IMR-90 (cell line): ENCODE data around the gene CCDC88B. TPM values are rescaled to one million over a fixed set of nuclear protein-coding genes. Genes with fewer than 3 reads are reported as not detected.
A peak's percentile ranks its signal among the peaks of the same experiment; 100 is the strongest.

ENCODE experiments used
- ATAC-seq: fragments of 200-7000 bp; cut with Tn5 transposase; 2 replicates; pipeline ENCODE4 v1.9.1; 2020; ENCODE audit warnings: low read depth, mild to moderate bottlenecking, moderate library complexity
- BruUV-seq: library from RNA; stranded (reverse); fragments of 400-500 nt; replicated peaks from 2 replicates; lab custom pipeline; 2021; lab: Mats Ljungman, UMichigan
- CTCF ChIA-PET: fragments of 300-600 bp; formaldehyde crosslinking; extraction: SDS; loops from one replicate; lab custom pipeline; 2021; ENCODE audit warnings: antibody characterized with exemption; lab: Yijun Ruan, JAX
- POLR2A ChIA-PET: fragments of 300-600 bp; sonication (Branson Sonifier 250); formaldehyde crosslinking; loops from one replicate; lab custom pipeline; 2022; ENCODE audit warnings: antibody characterized with exemption; ENCODE audit not compliant: unreplicated experiment; lab: Charles Lee
- DNase-seq: peaks from one replicate; pipeline ENCODE4 v3.0.0; 2013
- H2AFZ ChIP-seq: replicated peaks from 2 replicates; pipeline ENCODE3; 2013; ENCODE audit warnings: low read length, mild to moderate bottlenecking; ENCODE audit not compliant: poor library complexity
- H2AK5ac ChIP-seq: 2 replicates; pipeline ENCODE4 v1.6.1; 2013; ENCODE audit warnings: low read depth, low read length, inconsistent platforms
- H2AK9ac ChIP-seq: replicated peaks from 2 replicates; pipeline ENCODE3; 2013; ENCODE audit warnings: mild to moderate bottlenecking, low read depth, low read length, moderate library complexity; ENCODE audit not compliant: poor library complexity
- H2BK120ac ChIP-seq: 2 replicates; pipeline ENCODE4 v1.6.1; 2013; ENCODE audit warnings: low read depth, low read length, inconsistent platforms
- H2BK15ac ChIP-seq: 3 replicates; pipeline ENCODE4 v1.6.1; 2013; ENCODE audit warnings: low read depth, low read length, inconsistent platforms
- H2BK20ac ChIP-seq: 2 replicates; pipeline ENCODE4 v1.6.1; 2013; ENCODE audit warnings: low read depth, mild to moderate bottlenecking, inconsistent platforms, low read length, moderate library complexity
- H2BK5ac ChIP-seq: 2 replicates; pipeline ENCODE4 v1.6.1; 2013; ENCODE audit warnings: mild to moderate bottlenecking, low read depth, low read length, inconsistent platforms; ENCODE audit not compliant: poor library complexity, severe bottlenecking
- H3K14ac ChIP-seq: replicated peaks from 2 replicates; pipeline ENCODE4 v1.6.1; 2013; ENCODE audit warnings: low read depth, low read length, inconsistent platforms
- H3K18ac ChIP-seq: 2 replicates; pipeline ENCODE4 v1.6.1; 2013; ENCODE audit warnings: low read depth, low read length, control low read depth
- H3K23ac ChIP-seq: 2 replicates; pipeline ENCODE4 v1.6.1; 2013; ENCODE audit warnings: low read depth, low read length, inconsistent platforms
- H3K27ac ChIP-seq: 2 replicates; pipeline ENCODE4 v1.5.1; 2013; ENCODE audit warnings: mild to moderate bottlenecking, control low read depth, low read length; ENCODE audit not compliant: insufficient read depth
- H3K27me3 ChIP-seq: 2 replicates; pipeline ENCODE4 v1.6.1; 2013; ENCODE audit warnings: low read length; ENCODE audit not compliant: control insufficient read depth, insufficient read depth
- H3K36me3 ChIP-seq: 2 replicates; pipeline ENCODE4 v1.6.1; 2013; ENCODE audit warnings: low read length, mixed read lengths; ENCODE audit not compliant: control insufficient read depth, insufficient read depth
- H3K4ac ChIP-seq: 2 replicates; pipeline ENCODE4 v1.6.1; 2013; ENCODE audit warnings: low read depth, low read length, inconsistent platforms
- H3K4me1 ChIP-seq: 2 replicates; pipeline ENCODE4 v1.6.1; 2013; ENCODE audit warnings: low read length, mixed read lengths; ENCODE audit not compliant: control insufficient read depth, insufficient read depth
- H3K4me2 ChIP-seq: 2 replicates; pipeline ENCODE4 v1.6.1; 2013; ENCODE audit warnings: low read depth, mild to moderate bottlenecking, control low read depth, low read length, moderate library complexity
- H3K4me3 ChIP-seq: 2 replicates; pipeline ENCODE4 v1.5.1; 2013; ENCODE audit warnings: low read depth, mild to moderate bottlenecking, control low read depth, low read length, moderate library complexity; ENCODE audit not compliant: insufficient read depth
- H3K56ac ChIP-seq: 2 replicates; pipeline ENCODE4 v1.6.1; 2013; ENCODE audit warnings: low read length, inconsistent platforms; ENCODE audit not compliant: insufficient read depth; ENCODE audit errors: extremely low read depth
- H3K79me1 ChIP-seq, 2 experiments: 2 replicates each; pipeline ENCODE4 v1.6.1; 2013; ENCODE audit warnings: low read length in 2 of 2, inconsistent platforms in 1 of 2, low read depth in 1 of 2
- H3K9ac ChIP-seq: 2 replicates; pipeline ENCODE4 v1.6.1; 2013; ENCODE audit warnings: low read depth, low read length, control low read depth
- H3K9me1 ChIP-seq: 2 replicates; pipeline ENCODE4 v1.6.1; 2013; ENCODE audit warnings: low read length, inconsistent platforms; ENCODE audit not compliant: insufficient read depth
- H3K9me3 ChIP-seq: 2 replicates; pipeline ENCODE4 v1.6.1; 2013; ENCODE audit warnings: low read length; ENCODE audit not compliant: control insufficient read depth, insufficient read depth
- H4K20me1 ChIP-seq: 2 replicates; pipeline ENCODE4 v1.6.1; 2013; ENCODE audit warnings: low read length, inconsistent platforms; ENCODE audit not compliant: insufficient read depth
- H4K5ac ChIP-seq: 2 replicates; pipeline ENCODE4 v1.6.1; 2013; ENCODE audit warnings: mild to moderate bottlenecking, low read depth, low read length, control low read depth
- H4K8ac ChIP-seq, 2 experiments: 2 replicates each; pipeline ENCODE4 v1.6.1; 2013; ENCODE audit warnings: low read depth in 2 of 2, low read length in 2 of 2, control low read depth in 1 of 2, inconsistent platforms in 1 of 2
- H4K91ac ChIP-seq: 2 replicates; pipeline ENCODE4 v1.6.1; 2013; ENCODE audit warnings: low read depth, low read length, inconsistent platforms; ENCODE audit not compliant: insufficient read depth
- MAZ ChIP-seq: IDR thresholded peaks from 2 replicates; pipeline ENCODE4 v1.6.1; 2012; ENCODE audit warnings: low read depth, mild to moderate bottlenecking, low read length, improper control_type of control experiment, moderate library complexity, borderline replicate concordance
- RFX5 ChIP-seq: IDR thresholded peaks from 2 replicates; pipeline ENCODE4 v1.8.0; 2012; ENCODE audit warnings: low read depth, mild to moderate bottlenecking, low read length, moderate library complexity
- WGBS, 2 experiments: methylation state at CpG; one replicate each; pipeline versions ENCODE4 v1.1.5 to v1.1.7; 2013; ENCODE audit warnings: missing lambda C conversion rate in 2 of 2; ENCODE audit not compliant: insufficient read length in 1 of 2; ENCODE audit errors: extremely low coverage in 2 of 2; 5-methylcytosine and 5-hydroxymethylcytosine counted together
- dilution Hi-C: fragments of 300-500 bp; cut with HindIII; formaldehyde crosslinking; loops from one replicate; pipeline ENCODE4 v1.14.3; 2018; ENCODE audit warnings: low sequenced_read_pairs; ENCODE audit not compliant: unreplicated experiment
- in situ Hi-C: fragments of 300-500 bp; cut with MboI; formaldehyde crosslinking; loops from 3 replicates; pipeline ENCODE4 v1.14.3; 2019; ENCODE audit warnings: low sequenced_read_pairs, inconsistent platforms, mixed read lengths
- intact Hi-C: fragments of 100-400 bp; cut with micrococcal nuclease; formaldehyde crosslinking; loops from 2 replicates; pipeline ENCODE4 v1.10.0; 2022
- polyA plus RNA-seq, 3 experiments: library from polyadenylated mRNA; depleted of rRNA; stranded (reverse); fragments of >200 nt; gene quantifications; 2 replicates each; pipeline ENCODE4 v1.2.3, GENCODE V29; 2012; ENCODE audit warnings: low replicate concordance in 1 of 3
- total RNA-seq: library from RNA; depleted of rRNA; stranded (reverse); fragments of >200 nt; gene quantifications from 2 replicates; pipeline ENCODE4 v1.2.3, GENCODE V29; 2012
- TF ChIP-seq, protein P1 (sequence below): fragments of 150-350 bp; IDR thresholded peaks from 2 replicates; pipeline ENCODE4 v1.6.1; 2016; ENCODE audit warnings: low read depth, mild to moderate bottlenecking, low read length, moderate library complexity, borderline replicate concordance

The CCDC88B gene
- total and polyA plus RNA-seq, 2 of the 4 experiments (the other 2 are of a cell fraction), result 1.3 to 2.5 TPM

DNA sequence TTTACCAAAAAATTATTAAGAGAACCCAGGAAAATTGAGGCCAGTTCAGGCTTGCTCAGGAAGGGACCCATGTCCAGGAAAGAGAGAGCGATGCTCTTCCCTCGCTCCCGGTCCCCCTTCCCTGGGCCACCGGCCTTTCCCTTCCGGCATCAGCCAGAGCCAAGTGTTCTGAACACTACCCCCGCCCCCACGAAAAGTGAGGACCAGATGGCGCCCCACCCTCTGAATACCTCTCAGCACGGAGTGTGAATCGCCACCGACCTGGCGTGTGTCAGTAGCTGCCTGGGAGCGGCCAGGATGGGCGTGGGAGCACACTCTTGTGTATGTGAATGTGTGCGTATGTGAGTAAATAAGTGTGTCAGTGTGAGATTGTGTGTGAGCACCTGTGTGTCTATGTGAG, 39.2 kb downstream of the CCDC88B start:
- Histone ChIP-seq H4K8ac (no peak overlapping the region), H4K5ac (no peak overlapping the region), H3K9me3 (no peaks in the 10 kb centered on the region), H4K20me1 (no peaks in the 10 kb centered on the region), H3K36me3 (no peaks in the 10 kb centered on the region), H3K4me1 (no peaks in the 10 kb centered on the region), H2BK5ac (no peak overlapping the region), H3K79me1 (no peaks in the 10 kb centered on the region), H2AK5ac (no peak overlapping the region), H3K4ac (no peak overlapping the region), H3K23ac (no peak overlapping the region), H4K91ac (no peak overlapping the region), H2BK15ac (no peak overlapping the region), H2BK120ac (no peak overlapping the region), H2AK9ac (no peak overlapping the region), H3K9me1 (0 out of 2 replicates have a peak, but pooled peaks cover 3% of the 10 kb centered on the region), H3K4me3 (no peak overlapping the region), H2AFZ (peak overlapping the region; percentile 11), H3K9ac (no peak overlapping the region), H2BK20ac (no peak overlapping the region), H3K4me2 (no peak overlapping the region), H3K18ac (no peak overlapping the region), H3K27me3 (peaks cover 26% of the 10 kb centered on the region), H3K27ac (no peak overlapping the region), H3K56ac (no peak overlapping the region), H3K14ac (no peak overlapping the region)
- POLR2A ChIA-PET, result no interaction called here
- no TSS peak for BruUV-seq
- in situ Hi-C loops (no loop called here), dilution Hi-C loops (no loop called here), intact Hi-C loops (loop anchor here (5.0 kb wide), 1 partner anchor 68 kb away; no protein-coding TSS in a partner anchor)
- DNase-seq (no peak), ATAC-seq (no peak)
- WGBS, 2 experiments, result 86% methylated on average over 10 of the region's 15 CpGs; no CpG with 5 or more reads in 1 of the 2 experiments
- TF ChIP-seq, protein P1, sequence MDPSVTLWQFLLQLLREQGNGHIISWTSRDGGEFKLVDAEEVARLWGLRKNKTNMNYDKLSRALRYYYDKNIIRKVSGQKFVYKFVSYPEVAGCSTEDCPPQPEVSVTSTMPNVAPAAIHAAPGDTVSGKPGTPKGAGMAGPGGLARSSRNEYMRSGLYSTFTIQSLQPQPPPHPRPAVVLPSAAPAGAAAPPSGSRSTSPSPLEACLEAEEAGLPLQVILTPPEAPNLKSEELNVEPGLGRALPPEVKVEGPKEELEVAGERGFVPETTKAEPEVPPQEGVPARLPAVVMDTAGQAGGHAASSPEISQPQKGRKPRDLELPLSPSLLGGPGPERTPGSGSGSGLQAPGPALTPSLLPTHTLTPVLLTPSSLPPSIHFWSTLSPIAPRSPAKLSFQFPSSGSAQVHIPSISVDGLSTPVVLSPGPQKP, result no peak
- no peak for TF ChIP-seq RFX5
- TF ChIP-seq MAZ, result no peak
- CTCF ChIA-PET, result no interaction called here
